RWPE2 (cell line): ENCODE data around the gene SFMBT2.

Source experiments
- ATAC-seq: fragments of 200-7000 bp; cut with Tn5 transposase; 3 replicates; pipeline ENCODE4 v1.9.1; 2021; ENCODE audit warnings: low read depth
- DNase-seq: peaks from one replicate; pipeline ENCODE4 v3.0.0-alpha.2; 2020; ENCODE audit warnings: low spot score
- H3K27ac ChIP-seq: fragments of 450-650 bp; 2 replicates; pipeline ENCODE4 v1.5.1; 2017; ENCODE audit warnings: mild to moderate bottlenecking; ENCODE audit not compliant: poor library complexity, severe bottlenecking
- H3K27me3 ChIP-seq: fragments of 250-450 bp; sonication (Bioruptor Pico); 2 replicates; pipeline ENCODE4 v1.5.1; 2021; ENCODE audit warnings: mild to moderate bottlenecking, moderate library complexity; ENCODE audit not compliant: insufficient read depth, poor library complexity, severe bottlenecking
- H3K36me3 ChIP-seq: fragments of 250-450 bp; sonication (Bioruptor Pico); 2 replicates; pipeline ENCODE4 v1.5.1; 2020; ENCODE audit warnings: low read depth, mild to moderate bottlenecking, moderate library complexity
- H3K4me1 ChIP-seq: fragments of 250-450 bp; sonication (Bioruptor Pico); 2 replicates; pipeline ENCODE4 v1.5.1; 2021; ENCODE audit warnings: mild to moderate bottlenecking, moderate library complexity; ENCODE audit not compliant: insufficient read depth, poor library complexity, severe bottlenecking
- H3K4me3 ChIP-seq: fragments of 250-450 bp; sonication (Bioruptor Pico); 2 replicates; pipeline ENCODE4 v1.5.1; 2021; ENCODE audit warnings: mild to moderate bottlenecking, moderate library complexity; ENCODE audit not compliant: severe bottlenecking
- H3K9me3 ChIP-seq: fragments of 250-450 bp; sonication (Bioruptor Pico); 2 replicates; pipeline ENCODE4 v1.5.1; 2021; ENCODE audit warnings: mild to moderate bottlenecking, moderate library complexity; ENCODE audit not compliant: severe bottlenecking
- CTCF ChIP-seq: fragments of 450-650 bp; IDR thresholded peaks from one replicate; pipeline ENCODE4 v1.5.1; 2017; ENCODE audit warnings: mild to moderate bottlenecking, moderate library complexity; ENCODE audit not compliant: poor library complexity, severe bottlenecking

Gene SFMBT2

GRCh38 chr10:7449063-7449695 is 38.3 kb upstream of the SFMBT2 start:
- TF ChIP-seq CTCF: no peak
- Histone ChIP-seq H3K27ac (no peak overlapping the region), H3K27me3 (no peaks in the 10 kb centered on the region), H3K4me1 (no peaks in the 10 kb centered on the region), H3K4me3 (no peak overlapping the region), H3K9me3 (peaks cover 8% of the 10 kb centered on the region), H3K36me3 (no peaks in the 10 kb centered on the region)
- DNase-seq: no peak
- no peak for ATAC-seq

- Histone ChIP-seq H3K4me1 (no peaks in the 10 kb centered on the region), H3K27me3 (no peaks in the 10 kb centered on the region), H3K4me3 (no peak overlapping the region), H3K36me3 (no peaks in the 10 kb centered on the region), H3K27ac (no peak overlapping the region), H3K9me3 (peaks cover 8% of the 10 kb centered on the region)
- DNase-seq (no peak), ATAC-seq (no peak)
- TF ChIP-seq CTCF: no peak
These were observed 34.8 kb upstream of the SFMBT2 start for GRCh38 chr10:7445474-7446185.

GRCh38 chr10:7444551-7445121 is 33.8 kb upstream of the SFMBT2 start:
- H3K4me3 ChIP-seq: no peak overlapping the region
- TF ChIP-seq CTCF: no peak

GRCh38 chr10:7443036-7443435 is 32.2 kb upstream of the SFMBT2 start:
- Histone ChIP-seq H3K27ac (no peak overlapping the region), H3K9me3 (no peaks in the 10 kb centered on the region), H3K27me3 (no peaks in the 10 kb centered on the region), H3K36me3 (no peaks in the 10 kb centered on the region), H3K4me1 (no peaks in the 10 kb centered on the region), H3K4me3 (no peak overlapping the region)
- ATAC-seq (no peak), DNase-seq (no peak)
- no peak for TF ChIP-seq CTCF

More at GRCh38 chr10:7444551-7445121, 33.8 kb upstream of the SFMBT2 start:
- no peak for DNase-seq
- ATAC-seq: no peak
- Histone ChIP-seq H3K36me3 (no peaks in the 10 kb centered on the region), H3K27me3 (no peaks in the 10 kb centered on the region), H3K4me1 (no peaks in the 10 kb centered on the region), H3K9me3 (peaks cover 8% of the 10 kb centered on the region), H3K27ac (no peak overlapping the region)
